ENCODE results near the gene CCDC6. TPM values are rescaled to one million over a fixed set of nuclear protein-coding genes. Genes with fewer than 3 reads are reported as not detected.

CCDC6 gene
- total and polyA plus RNA-seq, 5 donors: 8.3 to 28.1 (median 23.8) TPM

- intact Hi-C loops (cut with DNase I): loop anchor here in 1 of 4 donors (10.0 kb wide), 1 partner anchor 53 kb away; the partner anchor contains the start of gene CCDC6
- no peak for ATAC-seq
These were observed 54.5 kb downstream of the CCDC6 start for GRCh38 chr10:59851864-59852263.

GRCh38 chr10:59847888-59848287 is 58.5 kb downstream of the CCDC6 start:
- H3K4me1 ChIP-seq (ENCODE audit: control insufficient read depth, insufficient read depth, low read length): peaks cover 2% of the 10 kb centered on the region
- no peak overlapping the region for H3K4me3 ChIP-seq (ENCODE audit: low read length)
- no peaks in the 10 kb centered on the region for H3K27me3 ChIP-seq (ENCODE audit: control insufficient read depth, insufficient read depth)
- WGBS: 87% methylated on average over 7 of the region's 7 CpGs
- no peaks in the 10 kb centered on the region for H3K9me3 ChIP-seq (ENCODE audit: control insufficient read depth, low read length)
- ATAC-seq (no peak), DNase-seq (no peak)
- H3K27ac ChIP-seq (ENCODE audit: low read length): no peak overlapping the region
- intact Hi-C loops (cut with DNase I): no loop called here

More at GRCh38 chr10:59851864-59852263, 54.5 kb downstream of the CCDC6 start:
- H3K9me3 ChIP-seq (ENCODE audit: control insufficient read depth, low read length): no peaks in the 10 kb centered on the region
- H3K4me1 ChIP-seq (ENCODE audit: control insufficient read depth, insufficient read depth, low read length): peaks cover 6% of the 10 kb centered on the region
- H3K27ac ChIP-seq (ENCODE audit: low read length): no peak overlapping the region
- no peak overlapping the region for H3K4me3 ChIP-seq (ENCODE audit: low read length)
- no peak for DNase-seq
- no peaks in the 10 kb centered on the region for H3K27me3 ChIP-seq (ENCODE audit: control insufficient read depth, insufficient read depth)
- whole genome bisulfite sequencing: 88% methylated on average over 4 of the region's 4 CpGs

DNA sequence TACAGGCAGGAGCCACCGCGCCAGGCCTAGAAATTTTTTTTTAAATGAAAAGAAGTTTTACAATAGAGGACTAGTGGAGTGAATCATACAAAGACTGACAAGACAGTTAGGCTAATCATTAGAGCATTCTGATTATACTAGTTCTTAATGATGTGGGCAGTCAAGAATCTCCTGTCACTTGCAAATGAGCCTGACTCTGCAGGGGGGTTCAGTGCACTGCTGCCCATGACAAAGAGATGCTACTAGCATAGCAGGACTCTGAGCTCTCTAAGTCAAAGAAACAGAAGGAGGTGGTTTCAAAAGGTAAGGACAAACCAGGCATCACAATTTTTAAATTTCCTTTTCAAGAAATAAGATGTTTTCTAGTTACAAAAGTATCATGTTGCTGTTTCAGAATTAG is 59.0 kb downstream of the CCDC6 start:
- WGBS: 87% methylated on average over 2 of the region's 2 CpGs
- no peak for ATAC-seq
- intact Hi-C loops (cut with DNase I): no loop called here
- H3K9me3 ChIP-seq (ENCODE audit: control insufficient read depth, low read length): no peaks in the 10 kb centered on the region
- no peak overlapping the region for H3K4me3 ChIP-seq (ENCODE audit: low read length)
- DNase-seq: no peak
- H3K27me3 ChIP-seq (ENCODE audit: control insufficient read depth, insufficient read depth): no peaks in the 10 kb centered on the region
- H3K27ac ChIP-seq (ENCODE audit: low read length): no peak overlapping the region
- H3K4me1 ChIP-seq (ENCODE audit: control insufficient read depth, insufficient read depth, low read length): peaks cover 2% of the 10 kb centered on the region

GRCh38 chr10:59844436-59844835 is 61.9 kb downstream of the CCDC6 start:
- Histone ChIP-seq H3K27me3 (ENCODE audit: control insufficient read depth, insufficient read depth) (no peaks in the 10 kb centered on the region), H3K4me3 (ENCODE audit: low read length) (no peak overlapping the region), H3K9me3 (ENCODE audit: control insufficient read depth, low read length) (no peaks in the 10 kb centered on the region), H3K4me1 (ENCODE audit: control insufficient read depth, insufficient read depth, low read length) (no peaks in the 10 kb centered on the region), H3K27ac (ENCODE audit: low read length) (no peak overlapping the region)
- DNase-seq (no peak), ATAC-seq (no peak)
- intact Hi-C loops (cut with DNase I): no loop called here
- 72% methylated on average over 3 of the region's 3 CpGs for WGBS

- intact Hi-C loops (cut with DNase I): no loop called here
- ATAC-seq: no peak
- no peak for DNase-seq
- WGBS: 84% methylated on average over 2 of the region's 2 CpGs
- Histone ChIP-seq H3K4me3 (ENCODE audit: low read length) (no peak overlapping the region), H3K4me1 (ENCODE audit: control insufficient read depth, insufficient read depth, low read length) (no peaks in the 10 kb centered on the region), H3K9me3 (ENCODE audit: control insufficient read depth, low read length) (no peaks in the 10 kb centered on the region), H3K27me3 (ENCODE audit: control insufficient read depth, insufficient read depth) (no peaks in the 10 kb centered on the region), H3K27ac (ENCODE audit: low read length) (no peak overlapping the region)
These were observed 62.6 kb downstream of the CCDC6 start for GRCh38 chr10:59843748-59844147.

GRCh38 chr10:59839576-59839975 is 66.8 kb downstream of the CCDC6 start:
- H3K4me3 ChIP-seq (ENCODE audit: low read length): no peak overlapping the region
- ATAC-seq: no peak
- no peaks in the 10 kb centered on the region for H3K4me1 ChIP-seq (ENCODE audit: control insufficient read depth, insufficient read depth, low read length)
- no peak overlapping the region for H3K27ac ChIP-seq (ENCODE audit: low read length)
- H3K9me3 ChIP-seq (ENCODE audit: control insufficient read depth, low read length): no peaks in the 10 kb centered on the region
- H3K27me3 ChIP-seq (ENCODE audit: control insufficient read depth, insufficient read depth): no peaks in the 10 kb centered on the region
- DNase-seq: no peak
- 77% methylated on average over 6 of the region's 6 CpGs for WGBS
- intact Hi-C loops (cut with DNase I): no loop called here

DNA sequence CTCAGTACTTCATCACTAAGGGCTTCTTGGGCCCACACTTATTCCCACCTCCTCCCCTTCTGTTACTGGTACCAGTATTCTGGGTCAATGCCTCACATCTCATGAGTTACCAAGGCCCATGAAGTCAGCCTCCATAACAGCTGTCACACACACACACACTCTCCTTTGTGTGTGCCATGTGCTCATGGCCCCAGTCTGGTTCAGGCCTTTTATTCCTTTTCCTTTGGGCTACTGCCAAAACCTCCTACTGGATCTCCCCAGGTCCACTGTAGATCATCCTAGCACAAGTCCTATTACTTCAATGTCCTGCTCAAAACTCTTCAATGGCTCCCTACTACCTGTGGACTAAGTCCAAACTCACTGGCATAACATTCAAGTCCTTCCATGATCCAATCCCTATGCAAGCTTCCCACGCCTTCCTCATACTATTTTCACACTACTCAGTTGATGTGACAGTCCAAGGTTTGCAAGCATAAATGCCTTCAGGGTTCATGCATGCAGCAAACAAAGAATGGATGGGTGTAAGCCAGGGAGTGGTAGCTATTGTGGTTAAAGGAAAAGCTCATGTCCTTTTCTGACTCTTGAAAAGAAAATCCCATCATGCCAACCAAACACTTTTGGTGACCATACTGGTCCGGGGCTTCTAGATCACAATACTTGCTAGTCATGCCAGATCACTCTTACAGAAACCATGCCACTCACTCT is 68.1 kb downstream of the CCDC6 start:
- H3K4me1 ChIP-seq (ENCODE audit: control insufficient read depth, insufficient read depth, low read length): no peaks in the 10 kb centered on the region
- WGBS: 95% methylated on average over 2 of the region's 2 CpGs
- ATAC-seq (no peak), DNase-seq (no peak)
- no peak overlapping the region for H3K4me3 ChIP-seq (ENCODE audit: low read length)
- intact Hi-C loops (cut with DNase I): no loop called here
- H3K9me3 ChIP-seq (ENCODE audit: control insufficient read depth, low read length): no peaks in the 10 kb centered on the region
- H3K27ac ChIP-seq (ENCODE audit: low read length): no peak overlapping the region
- H3K27me3 ChIP-seq (ENCODE audit: control insufficient read depth, insufficient read depth): no peaks in the 10 kb centered on the region

DNA sequence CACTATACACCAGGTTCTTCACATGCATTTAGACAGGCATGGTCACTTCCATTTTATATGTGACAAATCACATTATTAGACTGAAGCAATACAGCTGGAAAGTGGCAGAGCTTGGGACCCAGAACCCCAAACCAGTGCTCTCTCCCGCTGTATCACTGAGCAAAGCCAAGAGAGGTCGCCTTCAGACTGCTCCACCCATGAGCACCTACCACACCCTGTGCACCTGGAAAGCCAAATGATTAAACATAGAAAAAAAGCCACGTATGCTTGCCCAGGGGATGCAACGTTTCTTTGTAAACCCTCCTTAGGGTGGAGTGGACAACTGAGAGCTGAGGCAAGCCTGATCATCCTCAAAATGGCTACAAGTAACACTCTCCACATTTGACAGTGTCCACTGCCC is 72.5 kb downstream of the CCDC6 start:
- ATAC-seq (no peak), DNase-seq (no peak)
- Histone ChIP-seq H3K4me3 (ENCODE audit: low read length) (no peak overlapping the region), H3K4me1 (ENCODE audit: control insufficient read depth, insufficient read depth, low read length) (no peaks in the 10 kb centered on the region), H3K27me3 (ENCODE audit: control insufficient read depth, insufficient read depth) (no peaks in the 10 kb centered on the region), H3K9me3 (ENCODE audit: control insufficient read depth, low read length) (no peaks in the 10 kb centered on the region), H3K27ac (ENCODE audit: low read length) (no peak overlapping the region)
- intact Hi-C loops (cut with DNase I): loop anchor here in 2 of 4 donors (5.0 kb wide), 2 partner anchors 202 to 207 kb away; no protein-coding TSS in a partner anchor
- WGBS: 81% methylated on average over 4 of the region's 4 CpGs

DNA sequence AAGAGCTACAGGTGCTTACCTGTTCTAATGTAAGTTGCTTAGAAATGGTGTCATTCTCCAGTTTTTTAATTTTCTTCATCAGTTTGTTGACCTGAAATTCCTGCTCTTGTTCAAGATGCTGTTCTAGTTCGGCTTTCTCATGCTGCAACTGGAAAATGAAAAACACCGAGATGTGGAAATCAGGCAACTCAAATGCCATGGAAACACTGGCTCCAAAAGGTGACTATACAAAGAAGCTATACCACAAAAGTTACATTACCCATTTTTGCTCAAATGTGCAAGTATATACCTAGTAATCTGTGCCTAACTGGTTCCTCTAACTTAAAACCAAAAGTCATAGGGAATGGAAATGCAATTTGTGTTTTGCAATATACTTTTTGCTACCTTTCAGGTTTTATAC is 73.8 kb downstream of the CCDC6 start:
- Histone ChIP-seq H3K27ac (ENCODE audit: low read length) (no peak overlapping the region), H3K4me3 (ENCODE audit: low read length) (no peak overlapping the region), H3K9me3 (ENCODE audit: control insufficient read depth, low read length) (no peaks in the 10 kb centered on the region), H3K4me1 (ENCODE audit: control insufficient read depth, insufficient read depth, low read length) (peaks cover 2% of the 10 kb centered on the region), H3K27me3 (ENCODE audit: control insufficient read depth, insufficient read depth) (no peaks in the 10 kb centered on the region)
- 87% methylated on average over 2 of the region's 2 CpGs for WGBS
- intact Hi-C loops (cut with DNase I): loop anchor here in 2 of 4 donors (5.0 kb wide), 2 partner anchors 200 to 205 kb away; no protein-coding TSS in a partner anchor
- DNase-seq (no peak), ATAC-seq (no peak)

GRCh38 chr10:59831658-59832503 is 74.5 kb downstream of the CCDC6 start:
- Histone ChIP-seq H3K4me1 (ENCODE audit: control insufficient read depth, insufficient read depth, low read length) (peaks cover 2% of the 10 kb centered on the region), H3K9me3 (ENCODE audit: control insufficient read depth, low read length) (no peaks in the 10 kb centered on the region), H3K4me3 (ENCODE audit: low read length) (no peak overlapping the region), H3K27ac (ENCODE audit: low read length) (no peak overlapping the region), H3K27me3 (ENCODE audit: control insufficient read depth, insufficient read depth) (no peaks in the 10 kb centered on the region)
- intact Hi-C loops (cut with DNase I): loop anchor here in 3 of 4 donors (2.0 to 5.0 kb wide), 3 partner anchors 200 to 205 kb away; no protein-coding TSS in a partner anchor
- 91% methylated on average over 5 of the region's 5 CpGs for WGBS
- DNase-seq: no peak
- ATAC-seq: no peak

Measured in right cardiac atrium (tissue), 5 donors.